ENCODE results near the gene MED13L.

MED13L gene

GRCh38 chr12:116266168-116266601 lies 11.3 kb downstream of the MED13L start:
- TF ChIP-seq CTCF (IDR thresholded peaks at IDR 0.05): no peak
- no peak for DNase-seq (ENCODE audit: low spot score)
- no peak overlapping the region for H3K27ac ChIP-seq

GRCh38 chr12:116265351-116266147 lies 11.9 kb downstream of the MED13L start:
- H3K27ac ChIP-seq: no peak overlapping the region
- TF ChIP-seq CTCF (IDR thresholded peaks at IDR 0.05): no peak
- no peak for DNase-seq (ENCODE audit: low spot score)
- H3K4me3 ChIP-seq: no peak overlapping the region

More at GRCh38 chr12:116266168-116266601, 11.3 kb downstream of the MED13L start:
- H3K4me3 ChIP-seq: no peak overlapping the region

- H3K27ac ChIP-seq: no peak overlapping the region
- no peak for DNase-seq (ENCODE audit: low spot score)
- H3K4me3 ChIP-seq: no peak overlapping the region
- no peak for TF ChIP-seq CTCF (IDR thresholded peaks at IDR 0.05)
Measured at GRCh38 chr12:116264525-116265070, 12.9 kb downstream of the MED13L start.

- no peak overlapping the region for H3K27ac ChIP-seq
- no peak for DNase-seq (ENCODE audit: low spot score)
- peak overlapping the region; percentile 20 for H3K4me3 ChIP-seq
- TF ChIP-seq CTCF (IDR thresholded peaks at IDR 0.05): no peak
Measured at GRCh38 chr12:116263844-116264243, 13.6 kb downstream of the MED13L start.

- no peak overlapping the region for H3K27ac ChIP-seq
- no peak for DNase-seq (ENCODE audit: low spot score)
- peak overlapping the region; percentile 20 for H3K4me3 ChIP-seq
- no peak for TF ChIP-seq CTCF (IDR thresholded peaks at IDR 0.05)
Measured at GRCh38 chr12:116263431-116263830, 14.1 kb downstream of the MED13L start.

GRCh38 chr12:116262741-116263140 lies 14.8 kb downstream of the MED13L start:
- no peak for DNase-seq (ENCODE audit: low spot score)
- H3K27ac ChIP-seq: no peak overlapping the region
- no peak overlapping the region for H3K4me3 ChIP-seq
- no peak for TF ChIP-seq CTCF (IDR thresholded peaks at IDR 0.05)

Measured in coronary artery (tissue), 2 donors.